Tibial nerve (tissue), 4 donors: ENCODE data around the gene UCHL1. TPM values are rescaled to one million over a fixed set of nuclear protein-coding genes. Genes with fewer than 3 reads are reported as not detected.

Experiments used
- DNase-seq, 2 donors: peaks; one replicate each; pipeline ENCODE4 v3.0.0-alpha.2; 2019; ENCODE audit warnings: low spot score in 2 of 2
- H3K27ac ChIP-seq, 4 donors: fragments of 200-600 bp; sonication (generic) in 3 of 4; one replicate each; pipeline ENCODE4 v1.5.1; 2017 to 2019; ENCODE audit warnings: mild to moderate bottlenecking in 1 of 4
- H3K27me3 ChIP-seq, 2 donors: fragments of 200-600 bp; sonication (generic) in 1 of 2; one replicate each; pipeline versions ENCODE4 v1.5.1 to v1.6.0; 2017 to 2019
- H3K36me3 ChIP-seq, 3 donors: fragments of 200-600 bp; sonication (generic); one replicate each; pipeline ENCODE4 v1.5.1; 2018 to 2019
- H3K4me1 ChIP-seq, 4 donors: fragments of 200-600 bp; sonication (generic) in 3 of 4; one replicate each; pipeline ENCODE4 v1.5.1; 2017 to 2019
- H3K4me3 ChIP-seq, 4 donors: fragments of 200-600 bp; sonication (generic) in 3 of 4; one replicate each; pipeline ENCODE4 v1.5.1; 2017 to 2019; ENCODE audit warnings: mild to moderate bottlenecking in 1 of 4, moderate library complexity in 1 of 4
- H3K9me3 ChIP-seq, 4 donors: fragments of 200-600 bp; sonication (generic) in 3 of 4; one replicate each; pipeline ENCODE4 v1.5.1; 2017 to 2019
- CTCF ChIP-seq, 5 experiments: fragments of 200-600 bp in 3 of 5; fragments of 450-650 bp in 2 of 5; sonication (generic) in 3 of 5; IDR thresholded peaks; one replicate each; pipeline ENCODE4 v1.5.1; 2016 to 2019; ENCODE audit warnings: antibody characterized with exemption in 5 of 5, mild to moderate bottlenecking in 3 of 5, moderate library complexity in 2 of 5
- EP300 ChIP-seq, 2 donors: sonication (generic); formaldehyde crosslinking; IDR thresholded peaks; one replicate each; pipeline ENCODE4 v1.6.1; 2017; ENCODE audit warnings: antibody characterized with exemption in 2 of 2, mild to moderate bottlenecking in 1 of 2
- POLR2A ChIP-seq, 2 donors: fragments of 450-650 bp; IDR thresholded peaks; one replicate each; pipeline ENCODE4 v1.6.1; 2017; ENCODE audit warnings: antibody characterized with exemption in 2 of 2, mild to moderate bottlenecking in 2 of 2, moderate library complexity in 2 of 2
- WGBS, 2 donors: methylation state at CpG; one replicate each; pipeline ENCODE4 v1.1.5; 2018; 5-methylcytosine and 5-hydroxymethylcytosine counted together
- small RNA-seq: library from RNA; depleted of rRNA; stranded (forward); fragments of <200 nt; gene quantifications from one replicate; pipeline ENCODE3, GENCODE V24; 2016
- total RNA-seq, 4 donors: library from RNA; depleted of rRNA; stranded (reverse); fragments of >200 nt; gene quantifications; one replicate each; pipeline ENCODE4 v1.1.0, GENCODE V29; 2016

UCHL1 gene
- total RNA-seq, 4 donors from 2014 or later = 55.9 to 204 (median 71.5) TPM

DNA sequence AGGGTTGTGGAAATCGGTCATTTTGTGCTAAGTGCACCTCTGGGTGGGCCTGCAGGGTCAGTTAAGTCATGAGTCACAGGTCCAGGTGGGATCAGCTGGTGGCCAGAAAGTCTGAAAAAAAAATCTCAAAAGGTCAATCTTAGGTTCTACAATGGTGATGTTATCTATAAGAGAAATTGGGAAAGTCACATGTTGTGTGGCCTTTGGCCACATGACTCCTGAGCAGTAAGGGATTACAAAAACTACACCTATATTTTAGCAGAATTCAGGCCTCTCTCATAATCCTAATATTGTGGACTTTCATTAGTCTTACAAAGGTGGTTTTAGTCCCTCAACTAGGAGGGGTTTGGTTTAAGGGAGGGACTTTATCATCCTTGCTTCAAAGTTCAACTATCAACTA lies 59.1 kb downstream of the UCHL1 start:
- WGBS, 2 donors = 92 to 97% methylated on average over 1 of the region's 1 CpG

More for the DNA sequence above, 59.1 kb downstream of the UCHL1 start:
- TF ChIP-seq POLR2A (IDR thresholded peaks at IDR 0.05) = no peak
- TF ChIP-seq CTCF (IDR thresholded peaks at IDR 0.05) = no peak
- no peak for TF ChIP-seq EP300 (IDR thresholded peaks at IDR 0.05)
- Histone ChIP-seq H3K27me3 (no peaks in the 10 kb centered on the region), H3K4me3 (no peak overlapping the region), H3K4me1 (no peaks in the 10 kb centered on the region), H3K27ac (no peak overlapping the region), H3K9me3 (peaks cover 0 to 7% (median 0%) of the 10 kb centered on the region in 4 donors), H3K36me3 (no peaks in the 10 kb centered on the region)
- DNase-seq = no peak

Small RNA genes within 50 kb of the gene (small RNA-seq; reads per million reads assigned to genes)
- not detected for gene RF00019

Other genes starting within 250 kb of the UCHL1 start
- 100 to 1,000 TPM; 139 to 248 (median 203) TPM for gene APBB2, start 42.4 kb upstream of the UCHL1 start, total RNA-seq